Activated CD4-positive, alpha-beta T cell treated with anti-CD3 and anti-CD28 coated beads for 4 hours (primary cell): ENCODE results near the gene WDR36.
A peak's percentile ranks its signal among the peaks of the same experiment; 100 is the strongest.
"Not testable (repeated sequence)": the region's sequence is repeated elsewhere in the genome, so short reads cannot be mapped to it uniquely, and the experiment has no call there.

Experiments
- DNase-seq, 2 donors: peaks; one replicate each; pipeline ENCODE4 v3.0.0-alpha.2; 2020

The WDR36 gene

GRCh38 chr5:111141471-111141870, 49.3 kb downstream of the WDR36 start:
- DNase-seq, result not testable (repeated sequence)

GRCh38 chr5:111142932-111143331, 50.8 kb downstream of the WDR36 start:
- no peak for DNase-seq

DNA sequence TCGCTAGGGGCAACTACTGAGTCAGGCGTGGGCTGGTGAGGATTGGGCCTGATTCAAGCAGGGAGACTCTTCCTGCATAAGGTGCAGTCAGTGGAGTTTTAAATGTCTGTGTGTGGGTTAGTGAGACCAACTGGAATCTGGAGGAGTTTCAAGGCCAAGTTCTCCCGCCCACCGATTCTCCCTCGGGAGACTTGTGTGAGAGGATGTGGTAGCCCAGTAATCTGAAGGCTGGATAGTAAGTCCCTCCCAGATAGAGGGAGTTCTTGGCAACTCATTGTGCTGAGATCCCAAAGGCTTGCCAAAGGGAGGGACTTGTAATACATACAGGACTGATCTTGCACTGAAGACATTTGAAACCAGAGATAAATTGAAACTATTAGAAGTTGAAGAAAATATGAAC, 51.8 kb downstream of the WDR36 start:
- no peak for DNase-seq

GRCh38 chr5:111144352-111144930, 52.3 kb downstream of the WDR36 start:
- no peak for DNase-seq

DNA sequence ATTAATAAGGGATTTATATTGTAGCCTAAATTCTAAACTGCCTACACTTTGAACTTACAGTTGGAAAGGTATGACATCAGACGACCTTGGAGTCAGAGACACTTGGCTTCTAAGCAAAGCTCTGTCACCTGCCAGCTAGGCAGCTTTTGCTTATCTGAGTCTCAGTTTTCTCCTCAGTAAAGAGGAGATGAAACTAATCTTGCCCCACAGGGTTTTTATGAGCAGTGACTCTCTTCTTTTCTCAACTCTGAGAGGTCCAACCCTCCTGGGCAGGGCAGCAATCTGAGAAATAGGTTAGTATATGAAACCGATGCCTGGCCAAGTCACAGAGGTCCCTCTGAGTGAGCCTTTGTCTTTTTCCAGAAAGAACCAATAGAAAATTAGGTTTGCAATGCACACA, 53.9 kb downstream of the WDR36 start:
- DNase-seq, result no peak

DNA sequence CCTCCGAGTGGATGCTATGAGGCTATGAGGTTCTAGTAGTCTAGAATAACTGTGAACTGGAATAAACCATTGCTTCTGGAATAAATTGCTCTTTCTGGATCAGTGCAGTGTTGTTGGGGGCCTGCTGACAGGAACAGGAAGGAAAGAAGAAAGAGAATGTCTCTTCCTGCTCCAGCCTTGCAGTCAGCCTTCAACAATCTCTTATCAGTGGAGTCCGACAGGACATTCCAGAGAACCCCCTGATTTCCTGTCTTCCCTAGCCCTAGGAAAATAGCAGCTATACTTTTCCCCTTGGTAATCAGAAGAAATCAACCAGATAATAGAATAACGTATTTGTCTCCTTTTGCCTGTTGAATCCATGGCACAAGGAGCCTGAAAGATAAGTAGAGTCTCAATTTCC, 55.4 kb downstream of the WDR36 start:
- no peak for DNase-seq

- DNase-seq, result no peak
Observed at GRCh38 chr5:111151998-111152397, 59.9 kb downstream of the WDR36 start.

DNA sequence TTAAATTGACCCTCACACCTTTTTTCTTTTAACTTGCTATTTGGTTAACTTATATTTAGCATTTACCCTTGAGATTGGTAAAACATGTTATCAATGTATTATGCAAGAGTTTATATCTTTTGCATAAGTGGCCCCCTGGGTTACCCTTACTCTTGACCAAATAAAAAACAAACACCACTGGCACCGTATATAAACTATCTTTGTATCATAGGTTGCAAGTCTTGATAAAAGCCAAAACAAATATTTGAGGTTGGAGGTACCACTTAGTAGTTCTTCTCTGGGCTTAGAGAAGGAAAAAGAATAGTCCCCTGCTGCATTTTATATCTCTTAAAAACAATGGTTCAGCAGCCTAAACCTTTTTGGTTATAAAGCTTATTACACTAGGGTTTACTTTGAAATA, 61.3 kb downstream of the WDR36 start:
- DNase-seq, result no peak

GRCh38 chr5:111153945-111154344, 61.8 kb downstream of the WDR36 start:
- DNase-seq, result no peak

- DNase-seq, result peak; percentile 67 to 93
Observed at GRCh38 chr5:111158105-111158744, 66.1 kb downstream of the WDR36 start.

DNA sequence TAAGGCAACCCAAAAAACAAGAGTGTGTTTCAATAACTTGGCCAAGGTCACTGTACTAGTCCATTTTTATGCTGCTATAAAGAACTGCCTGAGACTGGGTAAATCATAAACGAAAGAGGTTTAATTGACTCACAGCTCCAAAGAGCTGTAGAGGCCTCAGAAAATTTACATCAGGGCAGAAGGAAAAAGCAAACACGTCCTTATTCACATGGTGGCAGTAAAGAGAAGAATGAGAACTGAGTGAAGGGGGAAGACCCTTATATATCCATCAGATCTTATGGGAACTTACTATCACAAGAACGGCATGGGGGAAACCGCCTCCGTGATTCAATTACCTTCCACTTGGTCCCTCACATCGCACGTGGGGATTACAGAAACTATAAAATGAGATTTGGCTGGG, 67.7 kb downstream of the WDR36 start:
- DNase-seq, result no peak

DNA sequence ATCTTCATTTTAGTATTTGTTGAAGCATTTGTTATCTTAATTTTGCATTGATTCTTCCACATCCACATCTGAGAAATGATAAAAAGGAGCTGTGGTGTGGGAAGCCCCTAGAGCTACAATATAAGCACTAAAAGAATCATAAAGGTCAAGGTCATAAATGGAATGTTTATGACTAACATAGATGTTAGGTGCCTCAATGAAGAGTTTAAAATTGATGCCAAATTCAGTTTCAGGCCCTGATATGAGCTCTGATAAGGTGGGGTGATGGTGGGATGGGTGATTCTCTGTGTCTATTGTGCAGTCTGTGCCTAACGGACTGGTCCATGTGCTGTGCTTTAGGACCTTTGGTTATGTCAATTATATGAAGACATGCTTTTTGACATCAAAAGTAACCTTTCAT, 70.9 kb downstream of the WDR36 start:
- DNase-seq, result no peak

- DNase-seq, result no peak
Observed at GRCh38 chr5:111165058-111165457, 72.9 kb downstream of the WDR36 start.

DNA sequence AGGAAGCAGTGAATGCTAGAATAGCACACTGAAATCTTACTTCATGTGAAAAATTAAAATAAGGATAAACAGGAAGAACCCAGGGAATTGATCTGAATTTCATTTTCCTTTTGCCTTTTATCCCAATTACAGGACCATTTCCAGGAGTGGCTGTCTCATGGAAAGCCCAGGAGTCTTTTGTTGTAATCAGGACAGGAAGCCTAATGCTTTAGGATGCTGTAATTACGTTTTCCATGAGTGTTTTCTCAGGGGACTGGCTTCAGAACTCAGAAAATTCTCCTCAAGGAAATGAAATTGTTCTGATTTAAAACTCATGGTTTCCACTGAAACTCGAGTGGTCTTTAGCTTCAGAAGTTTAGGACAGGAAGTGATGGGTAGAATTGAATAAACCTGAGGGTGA, 75.4 kb downstream of the WDR36 start:
- no peak for DNase-seq

- DNase-seq, result no peak
Observed at GRCh38 chr5:111168608-111169007, 76.5 kb downstream of the WDR36 start.

DNA sequence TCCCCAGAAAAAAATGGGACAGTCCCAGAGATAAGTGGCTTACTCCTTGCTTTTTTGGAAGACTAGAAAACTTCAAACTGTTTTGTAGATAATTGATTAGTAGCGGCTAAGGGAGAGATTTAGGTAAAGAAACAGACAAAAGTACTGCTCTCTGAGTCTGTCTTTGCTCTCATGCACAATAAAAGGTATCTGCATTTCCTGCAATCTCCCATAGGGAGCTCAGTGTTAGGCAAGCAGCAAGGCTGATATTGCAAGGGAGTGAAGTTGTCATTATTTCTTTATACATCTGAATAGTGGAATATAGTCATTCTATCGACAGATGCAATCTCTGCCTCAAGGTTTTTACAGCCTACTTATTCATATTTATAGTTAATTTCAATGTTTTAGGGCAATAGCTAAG, 77.1 kb downstream of the WDR36 start:
- DNase-seq, result no peak

- DNase-seq, result no peak
Observed at GRCh38 chr5:111170279-111170678, 78.1 kb downstream of the WDR36 start.

DNA sequence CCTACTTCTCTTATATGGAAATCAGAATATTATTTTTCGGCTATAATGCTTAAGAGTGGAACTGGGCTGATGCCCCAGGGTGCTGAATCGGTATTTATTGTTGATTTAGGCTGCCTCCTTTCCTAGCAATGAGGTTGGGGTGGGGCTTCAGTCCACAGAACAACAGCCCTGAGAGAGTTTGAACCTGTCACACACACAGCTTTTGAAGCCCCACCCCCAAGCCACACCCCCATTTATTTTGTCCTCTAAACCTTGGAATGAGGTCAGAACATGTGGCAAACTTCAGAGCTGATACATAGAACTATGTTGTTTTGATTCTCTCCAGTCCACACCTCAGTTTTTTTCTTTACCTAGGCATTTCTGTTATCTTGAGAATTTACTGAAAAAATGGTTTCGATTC, 80.4 kb downstream of the WDR36 start:
- no peak for DNase-seq

GRCh38 chr5:111173476-111173875, 81.3 kb downstream of the WDR36 start:
- DNase-seq, result no peak
